Measurements from ENCODE around the gene SELENOO. TPM values are rescaled to one million over a fixed set of nuclear protein-coding genes. Genes with fewer than 3 reads are reported as not detected.

Gene SELENOO
- total RNA-seq, 1 experiment from 2014 or later, result 29.6 TPM

- no peaks in the 10 kb centered on the region for H4K20me1 ChIP-seq (ENCODE audit: insufficient read depth)
- ChIA-PET POLR2A (no interaction called here), RAD21 (ENCODE audit: low non-redundant PET in 1 of 2, low total read pairs in 2 of 2, uncharacterized antibody in 2 of 2, unreplicated experiment in 2 of 2) (no interaction called here), CTCF (no interaction called here)
- no TSS peak for BruUV-seq (replicated peaks)
- no peaks in the 10 kb centered on the region for H3K27me3 ChIP-seq (ENCODE audit: insufficient read depth, low read length)
- peak; percentile 75 to 89 (median 89) for TF ChIP-seq CTCF (IDR thresholded peaks at IDR 0.05 in 2 of 3, conservative IDR thresholded peaks at IDR 0.05 in 1 of 3; ENCODE audit: borderline replicate concordance in 1 of 3, insufficient read depth in 1 of 3, low read depth in 2 of 3, low read length in 2 of 3)
- peak; percentile 71 for TF ChIP-seq RAD21 (IDR thresholded peaks at IDR 0.05; ENCODE audit: low read depth)
- TF ChIP-seq EZH2 (IDR thresholded peaks at IDR 0.05), result no peak
- intact Hi-C loops (cut with micrococcal nuclease), result loop anchor here (1.0 to 10.0 kb wide), 2 partner anchors 61 to 275 kb away; no protein-coding TSS in a partner anchor
- no peak overlapping the region; the same call in 1 of the 2 replicates for H3K27ac ChIP-seq (ENCODE audit: low read depth, low read length)
- H3K4me1 ChIP-seq (ENCODE audit: control insufficient read depth in 1 of 2, insufficient read depth in 2 of 2, low read length in 2 of 2), result peaks cover 0 to 16% of the 10 kb centered on the region in 2 experiments; a peak in 2 of 4 replicates
- H3K4me2 ChIP-seq (ENCODE audit: low read length), result no peak overlapping the region
- H2AFZ ChIP-seq (ENCODE audit: low read depth, low read length, poor library complexity, severe bottlenecking), result no peak overlapping the region
- no peak overlapping the region for H3K9ac ChIP-seq (ENCODE audit: low read length)
- no peaks in the 10 kb centered on the region for H3K9me2 ChIP-seq (ENCODE audit: insufficient read depth)
- ATAC-seq (peak; percentile 67), DNase-seq (ENCODE audit: low read depth, low spot score) (no peak)
- H3K79me2 ChIP-seq (ENCODE audit: insufficient read depth, low read length), result peaks cover 13% of the 10 kb centered on the region; the same call in 1 of the 2 replicates
- no peak overlapping the region for H3K4me3 ChIP-seq (replicated peaks in 1 of 2; ENCODE audit: low read depth in 1 of 2, low read length in 2 of 2)
- H3K36me3 ChIP-seq (ENCODE audit: control insufficient read depth in 1 of 2, insufficient read depth in 2 of 2, low read length in 2 of 2), result peaks cover 11 to 18% of the 10 kb centered on the region in 2 experiments
- H3K9me3 ChIP-seq (ENCODE audit: control insufficient read depth in 1 of 2, insufficient read depth in 1 of 2, low read depth in 1 of 2, low read length in 2 of 2), result no peaks in the 10 kb centered on the region
Measured at GRCh38 chr22:50209893-50210292, 9.1 kb downstream of the SELENOO start.

GRCh38 chr22:50210378-50211139 is 9.7 kb downstream of the SELENOO start:
- Histone ChIP-seq H3K4me1 (ENCODE audit: control insufficient read depth in 1 of 2, insufficient read depth in 2 of 2, low read length in 2 of 2) (peaks cover 0 to 16% of the 10 kb centered on the region in 2 experiments; a peak in 2 of 4 replicates), H3K9ac (ENCODE audit: low read length) (no peak overlapping the region), H2AFZ (ENCODE audit: low read depth, low read length, poor library complexity, severe bottlenecking) (no peak overlapping the region), H3K36me3 (ENCODE audit: control insufficient read depth in 1 of 2, insufficient read depth in 2 of 2, low read length in 2 of 2) (peaks cover 13 to 18% of the 10 kb centered on the region in 2 experiments), H4K20me1 (ENCODE audit: insufficient read depth) (no peaks in the 10 kb centered on the region), H3K79me2 (ENCODE audit: insufficient read depth, low read length) (peaks cover 17% of the 10 kb centered on the region; the same call in 1 of the 2 replicates), H3K9me3 (ENCODE audit: control insufficient read depth in 1 of 2, insufficient read depth in 1 of 2, low read depth in 1 of 2, low read length in 2 of 2) (no peaks in the 10 kb centered on the region), H3K27me3 (ENCODE audit: insufficient read depth, low read length) (no peaks in the 10 kb centered on the region), H3K9me2 (ENCODE audit: insufficient read depth) (no peaks in the 10 kb centered on the region), H3K27ac (ENCODE audit: low read depth, low read length) (no peak overlapping the region; the same call in 1 of the 2 replicates), H3K4me2 (ENCODE audit: low read length) (no peak overlapping the region), H3K4me3 (replicated peaks in 1 of 2; ENCODE audit: low read depth in 1 of 2, low read length in 2 of 2) (no peak overlapping the region)
- DNase-seq (ENCODE audit: low read depth, low spot score) (no peak), ATAC-seq (no peak)
- intact Hi-C loops (cut with micrococcal nuclease), result no loop called here
- ChIA-PET CTCF (interaction anchor here (0.9 kb wide), 1 partner anchor 62 kb away, joined by 3 read pairs; no protein-coding TSS in a partner anchor), POLR2A (no interaction called here), RAD21 (ENCODE audit: low non-redundant PET in 1 of 2, low total read pairs in 2 of 2, uncharacterized antibody in 2 of 2, unreplicated experiment in 2 of 2) (no interaction called here)
- TF ChIP-seq SRF (IDR thresholded peaks at IDR 0.05; ENCODE audit: low read depth), result no peak
- no peak for TF ChIP-seq SIN3A (IDR thresholded peaks at IDR 0.05; ENCODE audit: low read depth)
- TF ChIP-seq YY1 (IDR thresholded peaks at IDR 0.05; ENCODE audit: extremely low read depth, insufficient replicate concordance, low read depth, low read length), result no peak
- TF ChIP-seq MAX (IDR thresholded peaks at IDR 0.05), result no peak
- no peak for TF ChIP-seq ZBTB33 (IDR thresholded peaks at IDR 0.05; ENCODE audit: extremely low read depth, insufficient replicate concordance, low read length)
- TF ChIP-seq JUND (IDR thresholded peaks at IDR 0.05), result no peak
- no peak for TF ChIP-seq FOSL1 (IDR thresholded peaks at IDR 0.05; ENCODE audit: low read depth)
- TF ChIP-seq ZFX (IDR thresholded peaks at IDR 0.05), result no peak
- no TSS peak for BruUV-seq (replicated peaks)

Data from HCT116 (cell line).